ENCODE results near the gene TAPBP.

- TF ChIP-seq MAX (IDR thresholded peaks at IDR 0.05) (no peak), CTCF (IDR thresholded peaks at IDR 0.05 in 2 of 3, conservative IDR thresholded peaks at IDR 0.05 in 1 of 3; ENCODE audit: borderline replicate concordance in 1 of 3, insufficient read depth in 1 of 3, low read depth in 2 of 3, low read length in 2 of 3) (no peak)
Measured at GRCh38 chr6:33297956-33298772, 15.7 kb downstream of the TAPBP start.

Data from HCT116 (cell line).